Measurements from ENCODE around the gene BICRA. TPM values are rescaled to one million over a fixed set of nuclear protein-coding genes. Genes with fewer than 3 reads are reported as not detected.

Gene BICRA
- total and polyA plus RNA-seq, 2 of the 8 experiments (the other 6 are each of a cell fraction or from before 2014, with no cell fraction given), result 1.5 to 29.2 TPM

DNA sequence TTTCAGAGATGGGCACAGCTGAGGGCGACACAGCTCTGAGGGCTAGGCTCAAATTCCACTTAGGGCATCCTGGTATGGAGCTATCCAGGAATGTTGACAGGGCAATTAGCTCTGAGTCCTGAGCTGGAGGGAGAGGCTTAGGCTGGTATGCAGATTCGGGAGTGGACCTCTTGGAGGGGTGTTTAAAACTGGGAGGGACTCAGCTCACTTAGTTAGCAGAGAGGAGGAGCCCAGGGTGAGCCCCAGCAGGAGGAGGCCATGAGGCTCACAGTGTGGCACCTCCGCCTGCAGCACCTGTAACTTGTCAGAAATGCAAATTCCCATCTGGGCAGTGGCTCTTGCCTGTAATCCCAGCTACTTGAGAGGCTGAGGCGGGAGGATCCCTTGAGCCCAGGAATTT lies 126.2 kb downstream of the BICRA start (continued):
- no peak for TF ChIP-seq ATF2 (IDR thresholded peaks at IDR 0.05; ENCODE audit: low read length)
- TF ChIP-seq, protein P1, sequence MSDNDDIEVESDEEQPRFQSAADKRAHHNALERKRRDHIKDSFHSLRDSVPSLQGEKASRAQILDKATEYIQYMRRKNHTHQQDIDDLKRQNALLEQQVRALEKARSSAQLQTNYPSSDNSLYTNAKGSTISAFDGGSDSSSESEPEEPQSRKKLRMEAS (IDR thresholded peaks at IDR 0.05), result 0 out of 2 replicates have a peak, but pooled peaks have one; percentile 28
- TF ChIP-seq BACH1 (IDR thresholded peaks at IDR 0.05; ENCODE audit: low read length), result 0 out of 2 replicates have a peak, but pooled peaks have one; percentile 35

Measured in H1 (cell line).